Measurements from ENCODE around the gene ABCC1.

DNA sequence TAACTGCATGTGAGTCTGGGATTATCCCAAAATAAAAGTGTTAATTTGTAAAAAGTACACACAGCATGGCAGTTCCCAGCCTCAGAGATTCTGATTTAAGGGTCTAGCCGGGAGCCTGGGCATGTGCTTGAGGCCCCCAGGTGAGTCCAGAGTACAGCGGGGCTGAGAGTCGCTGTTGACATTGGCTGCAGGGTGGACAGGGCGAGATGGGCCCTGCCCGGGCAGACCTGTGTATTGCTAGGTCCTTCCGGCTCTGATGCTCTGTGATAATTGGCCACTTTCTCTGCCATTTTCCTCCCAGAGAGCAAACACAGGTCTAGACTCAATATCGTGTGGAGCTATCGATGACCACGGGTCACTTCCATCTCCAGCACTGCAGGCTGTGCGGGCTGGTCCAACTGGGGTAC, 200.3 kb downstream of the ABCC1 start:
- TF ChIP-seq, protein P1, sequence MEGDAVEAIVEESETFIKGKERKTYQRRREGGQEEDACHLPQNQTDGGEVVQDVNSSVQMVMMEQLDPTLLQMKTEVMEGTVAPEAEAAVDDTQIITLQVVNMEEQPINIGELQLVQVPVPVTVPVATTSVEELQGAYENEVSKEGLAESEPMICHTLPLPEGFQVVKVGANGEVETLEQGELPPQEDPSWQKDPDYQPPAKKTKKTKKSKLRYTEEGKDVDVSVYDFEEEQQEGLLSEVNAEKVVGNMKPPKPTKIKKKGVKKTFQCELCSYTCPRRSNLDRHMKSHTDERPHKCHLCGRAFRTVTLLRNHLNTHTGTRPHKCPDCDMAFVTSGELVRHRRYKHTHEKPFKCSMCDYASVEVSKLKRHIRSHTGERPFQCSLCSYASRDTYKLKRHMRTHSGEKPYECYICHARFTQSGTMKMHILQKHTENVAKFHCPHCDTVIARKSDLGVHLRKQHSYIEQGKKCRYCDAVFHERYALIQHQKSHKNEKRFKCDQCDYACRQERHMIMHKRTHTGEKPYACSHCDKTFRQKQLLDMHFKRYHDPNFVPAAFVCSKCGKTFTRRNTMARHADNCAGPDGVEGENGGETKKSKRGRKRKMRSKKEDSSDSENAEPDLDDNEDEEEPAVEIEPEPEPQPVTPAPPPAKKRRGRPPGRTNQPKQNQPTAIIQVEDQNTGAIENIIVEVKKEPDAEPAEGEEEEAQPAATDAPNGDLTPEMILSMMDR (IDR thresholded peaks at IDR 0.05; ENCODE audit: low read length), result no peak
- TF ChIP-seq EZH2 (IDR thresholded peaks at IDR 0.05; ENCODE audit: borderline replicate concordance, low read length), result no peak
